Ascending aorta (tissue), 2 donors: Measurements from ENCODE around the gene ARL2. TPM values are rescaled to one million over a fixed set of nuclear protein-coding genes. Genes with fewer than 3 reads are reported as not detected.
"Not testable (repeated sequence)": the region's sequence is repeated elsewhere in the genome, so short reads cannot be mapped to it uniquely, and the experiment has no call there.

Experiments used
- DNase-seq, 2 donors: peaks; one replicate each; pipeline ENCODE4 v3.0.0-alpha.2; 2019; ENCODE audit warnings: low spot score in 2 of 2
- H3K27ac ChIP-seq, 2 donors: fragments of 200-600 bp; sonication (generic); one replicate each; pipeline ENCODE4 v1.5.1; 2016 to 2017; ENCODE audit warnings: mild to moderate bottlenecking in 1 of 2
- H3K27me3 ChIP-seq: fragments of 200-600 bp; sonication (generic); one replicate; pipeline ENCODE4 v1.5.1; 2017
- H3K36me3 ChIP-seq, 2 donors: fragments of 200-600 bp; sonication (generic); one replicate each; pipeline ENCODE4 v1.5.1; 2016
- H3K4me1 ChIP-seq, 2 donors: fragments of 200-600 bp; sonication (generic); one replicate each; pipeline ENCODE4 v1.5.1; 2016 to 2017; ENCODE audit warnings: mild to moderate bottlenecking in 1 of 2
- H3K4me3 ChIP-seq, 2 donors: fragments of 200-600 bp; sonication (generic); one replicate each; pipeline ENCODE4 v1.5.1; 2016 to 2017; ENCODE audit warnings: mild to moderate bottlenecking in 1 of 2
- H3K9me3 ChIP-seq, 2 donors: fragments of 200-600 bp; sonication (generic); one replicate each; pipeline ENCODE4 v1.5.1; 2016
- CTCF ChIP-seq, 3 experiments: fragments of 200-600 bp in 2 of 3; fragments of 450-650 bp in 1 of 3; sonication (generic) in 2 of 3; IDR thresholded peaks; one replicate each; pipeline ENCODE4 v1.5.1; 2016 to 2019; ENCODE audit warnings: antibody characterized with exemption in 3 of 3, mild to moderate bottlenecking in 1 of 3, moderate library complexity in 1 of 3
- intact Hi-C: fragments of 100-400 bp; cut with DNase I; formaldehyde crosslinking; loops from one replicate; pipeline ENCODE4 v1.15.1; 2023
- total RNA-seq: library from RNA; depleted of rRNA; stranded (reverse); fragments of >200 nt; gene quantifications from one replicate; pipeline ENCODE4 v1.1.0, GENCODE V29; 2016

Gene ARL2
- total RNA-seq, 1 donor from 2014 or later = 187 TPM

- no peaks in the 10 kb centered on the region for H3K36me3 ChIP-seq
- H3K27ac ChIP-seq = no peak overlapping the region
- peaks cover 4% of the 10 kb centered on the region in 2 donors for H3K4me1 ChIP-seq
- intact Hi-C loops = loop anchor here (5.0 kb wide), 1 partner anchor 52 kb away; the partner anchor contains the start of gene PPP2R5B
- no peak for TF ChIP-seq CTCF (IDR thresholded peaks at IDR 0.05)
- H3K27me3 ChIP-seq = no peaks in the 10 kb centered on the region
- peak in 1 of 2 donors; percentile 7 for DNase-seq
- H3K4me3 ChIP-seq = no peak overlapping the region
- H3K9me3 ChIP-seq = no peaks in the 10 kb centered on the region
Measured at GRCh38 chr11:64974124-64974523, 39.8 kb upstream of the ARL2 start.

- Histone ChIP-seq H3K36me3 (no peaks in the 10 kb centered on the region), H3K4me3 (no peak overlapping the region), H3K4me1 (peaks cover 2 to 4% of the 10 kb centered on the region in 2 donors), H3K27ac (no peak overlapping the region), H3K27me3 (no peaks in the 10 kb centered on the region), H3K9me3 (no peaks in the 10 kb centered on the region)
- DNase-seq = peak in 1 of 2 donors; percentile 54
- intact Hi-C loops = no loop called here
- no peak for TF ChIP-seq CTCF (IDR thresholded peaks at IDR 0.05)
Measured at GRCh38 chr11:64976651-64977050, 37.3 kb upstream of the ARL2 start.

DNA sequence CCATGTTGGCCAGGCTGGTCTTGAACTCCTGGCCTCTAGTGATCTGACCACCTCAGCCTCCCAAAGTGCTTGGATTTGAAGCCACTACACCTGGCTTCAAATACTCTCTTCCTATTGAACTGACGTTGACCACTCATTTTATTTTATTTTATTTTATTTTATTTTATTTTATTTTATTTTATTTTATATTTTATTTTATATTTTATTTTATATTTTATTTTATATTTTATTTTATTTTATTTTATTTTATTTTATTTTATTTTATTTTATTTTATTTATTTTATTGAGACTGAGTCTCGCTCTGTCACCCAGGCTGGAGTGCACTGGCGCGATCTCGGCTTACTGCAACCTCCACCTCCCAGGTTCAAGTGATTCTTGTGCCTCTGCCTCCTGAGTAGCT, 30.6 kb upstream of the ARL2 start:
- DNase-seq, H3K27me3 ChIP-seq, H3K36me3 ChIP-seq, H3K4me1 ChIP-seq, H3K9me3 ChIP-seq, intact Hi-C loops, H3K4me3 ChIP-seq, H3K27ac ChIP-seq: not testable (repeated sequence)

GRCh38 chr11:64987998-64988854, 25.7 kb upstream of the ARL2 start:
- Histone ChIP-seq H3K36me3 (no peaks in the 10 kb centered on the region), H3K9me3 (no peaks in the 10 kb centered on the region), H3K27me3 (no peaks in the 10 kb centered on the region), H3K27ac (no peak overlapping the region), H3K4me1 (no peaks in the 10 kb centered on the region), H3K4me3 (no peak overlapping the region)
- intact Hi-C loops = no loop called here
- no peak for DNase-seq
- TF ChIP-seq CTCF (IDR thresholded peaks at IDR 0.05) = no peak

- intact Hi-C loops = no loop called here
- no peak for DNase-seq
- H3K4me3 ChIP-seq = no peak overlapping the region
Measured at GRCh38 chr11:64989416-64989815, 24.5 kb upstream of the ARL2 start.

More at GRCh38 chr11:64989416-64989815, 24.5 kb upstream of the ARL2 start:
- no peaks in the 10 kb centered on the region for H3K9me3 ChIP-seq
- H3K27me3 ChIP-seq = no peaks in the 10 kb centered on the region
- no peak for TF ChIP-seq CTCF (IDR thresholded peaks at IDR 0.05)
- H3K27ac ChIP-seq = no peak overlapping the region
- H3K4me1 ChIP-seq = no peaks in the 10 kb centered on the region
- no peaks in the 10 kb centered on the region for H3K36me3 ChIP-seq
